Measurements from ENCODE around the gene STATH. TPM values are rescaled to one million over a fixed set of nuclear protein-coding genes. Genes with fewer than 3 reads are reported as not detected.
"Not testable (repeated sequence)": the region's sequence is repeated elsewhere in the genome, so short reads cannot be mapped to it uniquely, and the experiment has no call there.

Gene STATH
- total RNA-seq, 2 donors from 2014 or later, result not detected

- not testable (repeated sequence) for DNase-seq (ENCODE audit: low spot score); H3K27ac Mint-ChIP-seq; H3K27me3 Mint-ChIP-seq; H3K4me3 Mint-ChIP-seq; ATAC-seq; H3K4me1 Mint-ChIP-seq (ENCODE audit: low read depth in 2 of 2); H3K36me3 Mint-ChIP-seq
- peaks cover 12% of the 10 kb centered on the region for H3K9me3 Mint-ChIP-seq
Observed at GRCh38 chr4:70019006-70019405, 23.2 kb downstream of the STATH start.

- Mint-ChIP-seq H3K36me3 (no peaks in the 10 kb centered on the region), H3K4me3 (no peak overlapping the region), H3K27me3 (no peaks in the 10 kb centered on the region)
Observed at GRCh38 chr4:70023218-70023617, 27.5 kb downstream of the STATH start.

GRCh38 chr4:70027011-70027410 is 31.2 kb downstream of the STATH start:
- H3K27ac Mint-ChIP-seq, result no peak overlapping the region
- H3K27me3 Mint-ChIP-seq, result no peaks in the 10 kb centered on the region
- ATAC-seq, result no peak
- no peaks in the 10 kb centered on the region for H3K9me3 Mint-ChIP-seq
- H3K4me3 Mint-ChIP-seq, result no peak overlapping the region
- no peak for DNase-seq (ENCODE audit: low spot score)
- no peaks in the 10 kb centered on the region for H3K4me1 Mint-ChIP-seq (ENCODE audit: low read depth in 2 of 2)
- H3K36me3 Mint-ChIP-seq, result no peaks in the 10 kb centered on the region

More at GRCh38 chr4:70023218-70023617, 27.5 kb downstream of the STATH start:
- ATAC-seq, result no peak
- no peak for DNase-seq (ENCODE audit: low spot score)
- H3K27ac Mint-ChIP-seq, result no peak overlapping the region
- H3K4me1 Mint-ChIP-seq (ENCODE audit: low read depth in 2 of 2), result no peaks in the 10 kb centered on the region
- no peaks in the 10 kb centered on the region for H3K9me3 Mint-ChIP-seq

- H3K27me3 Mint-ChIP-seq; DNase-seq (ENCODE audit: low spot score); ATAC-seq; H3K36me3 Mint-ChIP-seq; H3K4me1 Mint-ChIP-seq (ENCODE audit: low read depth in 2 of 2); H3K9me3 Mint-ChIP-seq; H3K4me3 Mint-ChIP-seq; H3K27ac Mint-ChIP-seq: not testable (repeated sequence)
Observed at GRCh38 chr4:70028159-70028558, 32.4 kb downstream of the STATH start, which contains the start of gene HTN3. TSS of gene HTN3 (plus strand) at chr4:70028459. CDS start at chr4:70030741, 2,282 bp downstream.

- not testable (repeated sequence) for H3K4me3 Mint-ChIP-seq; H3K27me3 Mint-ChIP-seq; ATAC-seq; H3K27ac Mint-ChIP-seq; H3K4me1 Mint-ChIP-seq (ENCODE audit: low read depth in 2 of 2); DNase-seq (ENCODE audit: low spot score); H3K36me3 Mint-ChIP-seq
- peaks cover 12% of the 10 kb centered on the region for H3K9me3 Mint-ChIP-seq
Observed at GRCh38 chr4:70037559-70037958, 41.8 kb downstream of the STATH start.

- not testable (repeated sequence) for ATAC-seq; H3K4me3 Mint-ChIP-seq; H3K27ac Mint-ChIP-seq; H3K36me3 Mint-ChIP-seq; H3K4me1 Mint-ChIP-seq (ENCODE audit: low read depth in 2 of 2); H3K9me3 Mint-ChIP-seq; H3K27me3 Mint-ChIP-seq; DNase-seq (ENCODE audit: low spot score)
Observed at GRCh38 chr4:70039928-70040327, 44.2 kb downstream of the STATH start.

GRCh38 chr4:70041652-70042286 is 46.0 kb downstream of the STATH start:
- Mint-ChIP-seq H3K4me3 (no peak overlapping the region), H3K36me3 (no peaks in the 10 kb centered on the region), H3K27me3 (no peaks in the 10 kb centered on the region), H3K9me3 (peaks cover 9% of the 10 kb centered on the region), H3K4me1 (ENCODE audit: low read depth in 2 of 2) (no peaks in the 10 kb centered on the region), H3K27ac (no peak overlapping the region)
- ATAC-seq (no peak), DNase-seq (ENCODE audit: low spot score) (no peak)

GRCh38 chr4:70050138-70050537 is 54.4 kb downstream of the STATH start, which contains the start of gene HTN1:
TSS of gene HTN1 (plus strand) at chr4:70050438. CDS start at chr4:70053077, 2,639 bp downstream.
- H3K4me1 Mint-ChIP-seq (ENCODE audit: low read depth in 2 of 2); H3K27ac Mint-ChIP-seq; H3K36me3 Mint-ChIP-seq; ATAC-seq; H3K4me3 Mint-ChIP-seq; H3K27me3 Mint-ChIP-seq; H3K9me3 Mint-ChIP-seq; DNase-seq (ENCODE audit: low spot score): not testable (repeated sequence)

Other genes starting within 250 kb of the STATH start
- 1 to 10 TPM in 1 of 2 donors, under 1 TPM in 1; 0.08 to 1.1 TPM for gene SULT1B1, start 235.3 kb upstream of the STATH start, total RNA-seq
- not detected for gene SULT1E1, start 135.8 kb upstream of the STATH start, total RNA-seq
- gene CSN1S1, start 64.9 kb upstream of the STATH start, total RNA-seq, result not detected
- gene CSN2, start 30.2 kb upstream of the STATH start, total RNA-seq, result not detected
- not detected for gene HTN3, start 32.5 kb downstream of the STATH start, total RNA-seq
- not detected for gene HTN1, start 54.5 kb downstream of the STATH start, total RNA-seq
- gene PRR27, start 158.3 kb downstream of the STATH start, total RNA-seq, result not detected
- gene ODAM, start 199.8 kb downstream of the STATH start, total RNA-seq, result not detected
- not detected for gene FDCSP, start 230.2 kb downstream of the STATH start, total RNA-seq
- gene CSN3, start 246.6 kb downstream of the STATH start, total RNA-seq, result not detected

Data from natural killer cell treated with Interleukin-12 subunit alpha and Interleukin-12 subunit beta and Interleukin-15 and Interleukin-18, amount 100 ng/mL, for 72 hours (primary cell).